Endothelial cell of umbilical vein (primary cell): Measurements from ENCODE around the gene ILF2. TPM values are rescaled to one million over a fixed set of nuclear protein-coding genes. Genes with fewer than 3 reads are reported as not detected.

Source experiments
- BruUV-seq: library from RNA; stranded (reverse); fragments of 400-500 nt; replicated peaks from 2 replicates; lab custom pipeline; 2021; lab: Mats Ljungman, UMichigan
- CTCF ChIA-PET: fragments of 300-600, 350-600 bp; sonication (Branson Sonifier 250); formaldehyde crosslinking; loops from one replicate; lab custom pipeline; 2021; ENCODE audit warnings: antibody characterized with exemption, inconsistent platforms; lab: Charles Lee
- POLR2A ChIA-PET: fragments of 300-600, 350-600 bp; sonication (Branson Sonifier 250); formaldehyde crosslinking; loops from one replicate; lab custom pipeline; 2021; ENCODE audit warnings: antibody characterized with exemption, inconsistent platforms; lab: Charles Lee
- DNase-seq: peaks from one replicate; pipeline ENCODE4 v3.0.0-alpha.2; 2011; ENCODE audit warnings: low read depth, low spot score
- FAIRE-seq: peaks from 2 replicates; lab custom pipeline; 2011; peaks lifted over from hg19 to GRCh38; lab: Jason Lieb, UNC
- H2AFZ ChIP-seq: 2 replicates; pipeline ENCODE4 v1.6.0; 2012; ENCODE audit warnings: low read depth, low read length, control low read depth, inconsistent platforms
- H3K27ac ChIP-seq: 2 replicates; pipeline ENCODE4 v1.5.1; 2011; ENCODE audit warnings: low read depth, mild to moderate bottlenecking, control low read depth, low read length, moderate library complexity; ENCODE audit not compliant: insufficient read depth
- H3K27me3 ChIP-seq, 2 experiments: 2 replicates each; pipeline versions ENCODE4 v1.6.0 to v1.6.1; 2011; ENCODE audit warnings: low read length in 2 of 2, mixed read lengths in 1 of 2; ENCODE audit not compliant: control insufficient read depth in 2 of 2, insufficient read depth in 2 of 2
- H3K36me3 ChIP-seq, 2 experiments: 2 replicates in 1 of 2; 3 replicates in 1 of 2; pipeline ENCODE4 v1.5.1; 2011; ENCODE audit warnings: low read length in 2 of 2, mild to moderate bottlenecking in 1 of 2, moderate library complexity in 1 of 2; ENCODE audit not compliant: control insufficient read depth in 2 of 2, insufficient read depth in 2 of 2; ENCODE audit errors: extremely low read depth in 1 of 2
- H3K4me1 ChIP-seq: 3 replicates; pipeline ENCODE4 v1.5.1; 2011; ENCODE audit warnings: mild to moderate bottlenecking, low read length; ENCODE audit not compliant: control insufficient read depth, insufficient read depth; ENCODE audit errors: extremely low read depth
- H3K4me2 ChIP-seq: 2 replicates; pipeline ENCODE4 v1.6.1; 2011; ENCODE audit warnings: low read length, control low read depth, mixed read lengths; ENCODE audit not compliant: insufficient read depth
- H3K4me3 ChIP-seq, 3 experiments: fragments of 200-600 bp in 1 of 3; sonication (generic), shearing (Covaris generic) in 1 of 3; replicated peaks in 1 of 3; 2 replicates each; pipeline ENCODE4 v1.5.1; 2011 to 2016; ENCODE audit warnings: control low read depth in 3 of 3, low read length in 3 of 3, mild to moderate bottlenecking in 2 of 3, inconsistent platforms in 1 of 3, low read depth in 1 of 3, moderate library complexity in 1 of 3; ENCODE audit not compliant: insufficient read depth in 1 of 3
- H3K79me2 ChIP-seq: 2 replicates; pipeline ENCODE4 v1.6.0; 2012; ENCODE audit warnings: low read length, inconsistent platforms; ENCODE audit not compliant: control insufficient read depth, insufficient read depth
- H3K9ac ChIP-seq: replicated peaks from 2 replicates; pipeline ENCODE3; 2011; ENCODE audit warnings: low read length, control low read depth; ENCODE audit not compliant: insufficient read depth; ENCODE audit errors: extremely low read depth
- H3K9me1 ChIP-seq: replicated peaks from 3 replicates; pipeline ENCODE4 v1.6.0; 2011; ENCODE audit warnings: mild to moderate bottlenecking, low read length; ENCODE audit not compliant: control insufficient read depth, insufficient read depth; ENCODE audit errors: extremely low read depth
- H3K9me3 ChIP-seq: replicated peaks from 2 replicates; pipeline ENCODE4 v1.5.1; 2012; ENCODE audit warnings: low read length, inconsistent platforms; ENCODE audit not compliant: control insufficient read depth, insufficient read depth
- H4K20me1 ChIP-seq: replicated peaks from 2 replicates; pipeline ENCODE3; 2011; ENCODE audit warnings: mild to moderate bottlenecking, low read length; ENCODE audit not compliant: control insufficient read depth, insufficient read depth; ENCODE audit errors: extremely low read depth
- EZH2 ChIP-seq: IDR thresholded peaks from 2 replicates; pipeline ENCODE4 v1.6.1; 2012; ENCODE audit warnings: borderline replicate concordance, low read depth, mild to moderate bottlenecking, moderate library complexity, low read length, inconsistent platforms; ENCODE audit not compliant: severe bottlenecking
- FOS ChIP-seq: IDR thresholded peaks from 2 replicates; pipeline ENCODE4 v1.6.1; 2011; ENCODE audit warnings: mild to moderate bottlenecking, low read length, moderate library complexity, borderline replicate concordance; ENCODE audit not compliant: insufficient read depth
- GATA2 ChIP-seq: IDR thresholded peaks from 2 replicates; pipeline ENCODE4 v1.7.0; 2011; ENCODE audit warnings: low read depth, mild to moderate bottlenecking, moderate library complexity, mixed read lengths, low read length; ENCODE audit not compliant: insufficient read length, insufficient read depth
- JUN ChIP-seq: IDR thresholded peaks from 2 replicates; pipeline ENCODE4 v1.6.1; 2011; ENCODE audit warnings: borderline replicate concordance, low read depth; ENCODE audit not compliant: insufficient read length, insufficient read depth
- MAX ChIP-seq: IDR thresholded peaks from 2 replicates; pipeline ENCODE4 v1.6.1; 2011; ENCODE audit not compliant: insufficient read depth, insufficient read length
- MYC ChIP-seq: IDR thresholded peaks from one replicate; pipeline ENCODE4 v1.6.1; 2011; ENCODE audit warnings: mild to moderate bottlenecking, low read depth, low read length
- POLR2A ChIP-seq: IDR thresholded peaks from 2 replicates; pipeline ENCODE4 v1.6.1; 2012; ENCODE audit warnings: low read depth, mild to moderate bottlenecking, control low read depth, low read length
- POLR2AphosphoS5 ChIP-seq: IDR thresholded peaks from 2 replicates; pipeline ENCODE4 v1.6.1; 2012; ENCODE audit warnings: low read depth, mild to moderate bottlenecking, control low read depth, low read length, moderate library complexity; ENCODE audit not compliant: insufficient read depth
- dilution Hi-C: fragments of 300-500 bp; cut with MboI; formaldehyde crosslinking; loops from one replicate; pipeline ENCODE4 v1.15.0; 2019; ENCODE audit warnings: low sequenced_read_pairs; ENCODE audit not compliant: extremely low pct_ligation_motif_present
- intact Hi-C: fragments of 100-400 bp; cut with micrococcal nuclease; formaldehyde crosslinking; loops from one replicate; pipeline ENCODE4 v1.10.0; 2022
- polyA plus RNA-seq, 4 experiments: library from polyadenylated mRNA; depleted of rRNA in 3 of 4; stranded (reverse) in 3 of 4; unstranded in 1 of 4; fragments of >200 nt; gene quantifications; 2 replicates each; pipeline versions ENCODE4 v1.2.1 to v1.2.3, GENCODE V29; 2011 to 2012; ENCODE audit warnings: missing spikeins in 1 of 4
- total RNA-seq: library from RNA; stranded (reverse); gene quantifications from 2 replicates; pipeline ENCODE4 v1.2.3, GENCODE V29; 2021
- TF ChIP-seq, protein P1 (sequence below), 2 donors: IDR thresholded peaks; 1 replicate in 1 of 2; 2 replicates in 1 of 2; pipeline ENCODE4 v1.5.1; 2011; ENCODE audit warnings: low read length in 2 of 2, mild to moderate bottlenecking in 2 of 2, moderate library complexity in 2 of 2, control low read depth in 1 of 2, inconsistent platforms in 1 of 2, low read depth in 1 of 2; ENCODE audit not compliant: insufficient read depth in 1 of 2; ENCODE audit errors: extremely low read depth in 1 of 2

The ILF2 gene
- total and polyA plus RNA-seq, 2 donors (not counting 3 experiments of a cell fraction or from before 2014, with no cell fraction given), result 271 to 303 TPM

- DNase-seq (no peak), FAIRE-seq (no peak)
- Histone ChIP-seq H3K27ac (no peak overlapping the region), H3K9ac (no peak overlapping the region), H3K36me3 (peaks cover 36 to 50% of the 10 kb centered on the region in 2 experiments), H3K4me1 (peaks cover 6% of the 10 kb centered on the region), H3K4me2 (no peak overlapping the region), H3K9me3 (no peaks in the 10 kb centered on the region), H3K9me1 (no peaks in the 10 kb centered on the region), H3K79me2 (peaks cover 55% of the 10 kb centered on the region), H4K20me1 (peaks cover 2% of the 10 kb centered on the region), H3K27me3 (no peaks in the 10 kb centered on the region), H3K4me3 (no peak overlapping the region), H2AFZ (no peak overlapping the region)
- BruUV-seq, result no TSS peak
- dilution Hi-C loops, result no loop called here
- no peak for TF ChIP-seq GATA2
- no peak for TF ChIP-seq FOS
- TF ChIP-seq, protein P1, sequence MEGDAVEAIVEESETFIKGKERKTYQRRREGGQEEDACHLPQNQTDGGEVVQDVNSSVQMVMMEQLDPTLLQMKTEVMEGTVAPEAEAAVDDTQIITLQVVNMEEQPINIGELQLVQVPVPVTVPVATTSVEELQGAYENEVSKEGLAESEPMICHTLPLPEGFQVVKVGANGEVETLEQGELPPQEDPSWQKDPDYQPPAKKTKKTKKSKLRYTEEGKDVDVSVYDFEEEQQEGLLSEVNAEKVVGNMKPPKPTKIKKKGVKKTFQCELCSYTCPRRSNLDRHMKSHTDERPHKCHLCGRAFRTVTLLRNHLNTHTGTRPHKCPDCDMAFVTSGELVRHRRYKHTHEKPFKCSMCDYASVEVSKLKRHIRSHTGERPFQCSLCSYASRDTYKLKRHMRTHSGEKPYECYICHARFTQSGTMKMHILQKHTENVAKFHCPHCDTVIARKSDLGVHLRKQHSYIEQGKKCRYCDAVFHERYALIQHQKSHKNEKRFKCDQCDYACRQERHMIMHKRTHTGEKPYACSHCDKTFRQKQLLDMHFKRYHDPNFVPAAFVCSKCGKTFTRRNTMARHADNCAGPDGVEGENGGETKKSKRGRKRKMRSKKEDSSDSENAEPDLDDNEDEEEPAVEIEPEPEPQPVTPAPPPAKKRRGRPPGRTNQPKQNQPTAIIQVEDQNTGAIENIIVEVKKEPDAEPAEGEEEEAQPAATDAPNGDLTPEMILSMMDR (IDR thresholded peaks at IDR 0.05; ENCODE audit: extremely low read depth in 1 of 2, insufficient read depth in 1 of 2, low read depth in 1 of 2, low read length in 2 of 2), result no peak
- TF ChIP-seq EZH2, result no peak
- TF ChIP-seq POLR2A, result no peak
- TF ChIP-seq JUN, result no peak
- TF ChIP-seq MAX, result no peak
- TF ChIP-seq MYC, result no peak
- no peak for TF ChIP-seq POLR2AphosphoS5
- intact Hi-C loops, result no loop called here
- ChIA-PET CTCF (interaction anchor here (1.1 to 3.0 kb wide), 3 partner anchors 12 to 67 kb away, joined by 3 to 12 read pairs (median 12); partner anchors contain the start of gene S100A13), POLR2A (no interaction called here)
These were observed 31.5 kb downstream of the ILF2 start for GRCh38 chr1:153639280-153639679.
